Caco-2 (cell line): Measurements from ENCODE around the gene HDAC4. TPM values are rescaled to one million over a fixed set of nuclear protein-coding genes. Genes with fewer than 3 reads are reported as not detected.

Experiments
- BruUV-seq: library from RNA; stranded (reverse); fragments of 400-500 nt; replicated peaks from 2 replicates; lab custom pipeline; 2021; lab: Mats Ljungman, UMichigan
- CTCF ChIA-PET: fragments of 300-600 bp; sonication (Branson Sonifier 250); formaldehyde crosslinking; loops from one replicate; lab custom pipeline; 2022; ENCODE audit warnings: antibody characterized with exemption; lab: Charles Lee
- POLR2A ChIA-PET: fragments of 300-600 bp; sonication (Branson Sonifier 250); formaldehyde crosslinking; loops from one replicate; lab custom pipeline; 2022; ENCODE audit warnings: antibody characterized with exemption; lab: Charles Lee
- DNase-seq, 2 experiments: peaks; one replicate each; pipeline versions ENCODE4 v3.0.0 to v3.0.0-alpha.2; 2020 to 2022
- H3K27me3 ChIP-seq: replicated peaks from 2 replicates; pipeline ENCODE4 v1.6.0; 2011; ENCODE audit warnings: low read length; ENCODE audit not compliant: control insufficient read depth, insufficient read depth
- H3K36me3 ChIP-seq: 2 replicates; pipeline ENCODE4 v1.5.1; 2011; ENCODE audit warnings: low read length; ENCODE audit not compliant: control insufficient read depth, insufficient read depth
- H3K4me1 ChIP-seq: fragments of 250-450 bp; sonication (Bioruptor Pico); 2 replicates; pipeline ENCODE4 v1.5.1; 2020; ENCODE audit warnings: mild to moderate bottlenecking
- H3K4me3 ChIP-seq: 2 replicates; pipeline ENCODE4 v1.5.1; 2011; ENCODE audit warnings: low read depth, mild to moderate bottlenecking, control low read depth, low read length
- H3K9me3 ChIP-seq: fragments of 250-450 bp; sonication (Bioruptor Pico); 2 replicates; pipeline ENCODE4 v1.5.1; 2020; ENCODE audit warnings: mild to moderate bottlenecking, moderate library complexity
- H3K27ac Mint-ChIP-seq: one replicate; pipeline ENCODE4 v1.8.0; 2022; ENCODE audit warnings: mixed read lengths; ENCODE audit not compliant: unreplicated experiment
- H3K27me3 Mint-ChIP-seq: one replicate; pipeline ENCODE4 v1.8.0; 2022; ENCODE audit warnings: mixed read lengths; ENCODE audit not compliant: insufficient read depth, unreplicated experiment
- H3K36me3 Mint-ChIP-seq: one replicate; pipeline ENCODE4 v1.8.0; 2022; ENCODE audit warnings: mild to moderate bottlenecking, mixed read lengths; ENCODE audit not compliant: insufficient read depth, unreplicated experiment
- H3K4me1 Mint-ChIP-seq: one replicate; pipeline ENCODE4 v1.8.0; 2022; ENCODE audit warnings: low read depth, mixed read lengths; ENCODE audit not compliant: unreplicated experiment
- H3K4me3 Mint-ChIP-seq: one replicate; pipeline ENCODE4 v1.8.0; 2022; ENCODE audit warnings: mild to moderate bottlenecking, moderate library complexity, mixed read lengths; ENCODE audit not compliant: unreplicated experiment
- H3K9me3 Mint-ChIP-seq: one replicate; pipeline ENCODE4 v1.8.0; 2022; ENCODE audit warnings: mixed read lengths; ENCODE audit not compliant: unreplicated experiment
- intact Hi-C: fragments of 100-400 bp; cut with micrococcal nuclease; formaldehyde crosslinking; loops from one replicate; pipeline ENCODE4 v1.10.0; 2022; ENCODE audit not compliant: unreplicated experiment
- total RNA-seq: library from RNA; stranded (reverse); gene quantifications from 2 replicates; pipeline ENCODE4 v1.2.3, GENCODE V29; 2022
- TF ChIP-seq, protein P1 (sequence below), 2 experiments: fragments of 200-600 bp in 1 of 2; IDR thresholded peaks; 1 replicate in 1 of 2; 2 replicates in 1 of 2; pipeline versions ENCODE4 v1.5.1 to v1.8.0; 2011 to 2022; ENCODE audit warnings: antibody characterized with exemption in 1 of 2, control low read depth in 1 of 2, inconsistent platforms in 1 of 2, low read depth in 1 of 2, low read length in 1 of 2, mild to moderate bottlenecking in 1 of 2, moderate library complexity in 1 of 2; ENCODE audit not compliant: insufficient read depth in 1 of 2, severe bottlenecking in 1 of 2, unreplicated experiment in 1 of 2

HDAC4 gene
- total RNA-seq, 1 experiment from 2014 or later = 15.5 TPM

GRCh38 chr2:239178954-239179353 lies 221.9 kb downstream of the HDAC4 start:
- BruUV-seq = no TSS peak
- intact Hi-C loops = no loop called here
- CTCF ChIA-PET = no interaction called here
- Histone ChIP-seq H3K4me1 (no peaks in the 10 kb centered on the region), H3K9me3 (no peaks in the 10 kb centered on the region), H3K36me3 (no peaks in the 10 kb centered on the region), H3K4me3 (no peak overlapping the region), H3K27me3 (no peaks in the 10 kb centered on the region)
- no peaks in the 10 kb centered on the region for H3K27me3 Mint-ChIP-seq
- peaks cover 13% of the 10 kb centered on the region for H3K9me3 Mint-ChIP-seq
- no peaks in the 10 kb centered on the region for H3K4me1 Mint-ChIP-seq
- H3K27ac Mint-ChIP-seq = no peak overlapping the region
- H3K4me3 Mint-ChIP-seq = no peak overlapping the region
- TF ChIP-seq, protein P1, sequence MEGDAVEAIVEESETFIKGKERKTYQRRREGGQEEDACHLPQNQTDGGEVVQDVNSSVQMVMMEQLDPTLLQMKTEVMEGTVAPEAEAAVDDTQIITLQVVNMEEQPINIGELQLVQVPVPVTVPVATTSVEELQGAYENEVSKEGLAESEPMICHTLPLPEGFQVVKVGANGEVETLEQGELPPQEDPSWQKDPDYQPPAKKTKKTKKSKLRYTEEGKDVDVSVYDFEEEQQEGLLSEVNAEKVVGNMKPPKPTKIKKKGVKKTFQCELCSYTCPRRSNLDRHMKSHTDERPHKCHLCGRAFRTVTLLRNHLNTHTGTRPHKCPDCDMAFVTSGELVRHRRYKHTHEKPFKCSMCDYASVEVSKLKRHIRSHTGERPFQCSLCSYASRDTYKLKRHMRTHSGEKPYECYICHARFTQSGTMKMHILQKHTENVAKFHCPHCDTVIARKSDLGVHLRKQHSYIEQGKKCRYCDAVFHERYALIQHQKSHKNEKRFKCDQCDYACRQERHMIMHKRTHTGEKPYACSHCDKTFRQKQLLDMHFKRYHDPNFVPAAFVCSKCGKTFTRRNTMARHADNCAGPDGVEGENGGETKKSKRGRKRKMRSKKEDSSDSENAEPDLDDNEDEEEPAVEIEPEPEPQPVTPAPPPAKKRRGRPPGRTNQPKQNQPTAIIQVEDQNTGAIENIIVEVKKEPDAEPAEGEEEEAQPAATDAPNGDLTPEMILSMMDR (IDR thresholded peaks at IDR 0.05; ENCODE audit: insufficient read depth in 1 of 2, low read depth in 1 of 2, low read length in 1 of 2, severe bottlenecking in 1 of 2, unreplicated experiment in 1 of 2) = no peak
- H3K36me3 Mint-ChIP-seq = peaks cover 6% of the 10 kb centered on the region
- DNase-seq = no peak
- POLR2A ChIA-PET = no interaction called here

GRCh38 chr2:239178484-239178883 lies 222.3 kb downstream of the HDAC4 start:
- CTCF ChIA-PET = no interaction called here
- no peak for DNase-seq
- POLR2A ChIA-PET = no interaction called here
- Histone ChIP-seq H3K9me3 (no peaks in the 10 kb centered on the region), H3K36me3 (no peaks in the 10 kb centered on the region), H3K27me3 (no peaks in the 10 kb centered on the region), H3K4me3 (no peak overlapping the region), H3K4me1 (no peaks in the 10 kb centered on the region)
- no peak overlapping the region for H3K4me3 Mint-ChIP-seq
- TF ChIP-seq, protein P1 (IDR thresholded peaks at IDR 0.05; ENCODE audit: insufficient read depth in 1 of 2, low read depth in 1 of 2, low read length in 1 of 2, severe bottlenecking in 1 of 2, unreplicated experiment in 1 of 2) = no peak
- H3K27me3 Mint-ChIP-seq = no peaks in the 10 kb centered on the region
- H3K27ac Mint-ChIP-seq = no peak overlapping the region
- peaks cover 16% of the 10 kb centered on the region for H3K9me3 Mint-ChIP-seq
- intact Hi-C loops = no loop called here
- H3K4me1 Mint-ChIP-seq = no peaks in the 10 kb centered on the region
- BruUV-seq = no TSS peak
- peaks cover 6% of the 10 kb centered on the region for H3K36me3 Mint-ChIP-seq

DNA sequence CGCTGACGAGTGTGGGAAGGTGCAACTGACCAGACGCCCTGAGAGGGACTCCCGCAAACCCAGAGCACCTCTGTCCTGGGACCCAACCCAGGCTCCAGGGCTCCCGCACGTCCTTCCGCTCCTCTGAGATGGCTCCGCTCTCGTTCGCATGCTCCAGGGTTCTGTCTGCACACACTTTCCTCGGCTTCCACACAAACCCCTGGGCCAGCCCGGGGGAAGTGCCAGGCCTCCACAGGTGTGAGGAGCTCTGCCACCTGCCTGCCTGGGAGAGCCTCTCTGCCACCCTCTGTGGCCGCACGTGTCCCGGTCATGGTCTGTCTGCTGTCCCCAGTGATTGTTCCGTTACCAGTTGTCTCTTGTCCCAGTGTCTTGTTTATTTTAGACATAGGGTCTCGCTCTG lies 222.9 kb downstream of the HDAC4 start:
- Mint-ChIP-seq H3K27me3 (no peaks in the 10 kb centered on the region), H3K9me3 (peaks cover 16% of the 10 kb centered on the region), H3K27ac (no peak overlapping the region), H3K36me3 (peaks cover 6% of the 10 kb centered on the region), H3K4me1 (no peaks in the 10 kb centered on the region), H3K4me3 (no peak overlapping the region)
- Histone ChIP-seq H3K27me3 (no peaks in the 10 kb centered on the region), H3K9me3 (no peaks in the 10 kb centered on the region), H3K36me3 (no peaks in the 10 kb centered on the region), H3K4me3 (no peak overlapping the region), H3K4me1 (no peaks in the 10 kb centered on the region)
- BruUV-seq = no TSS peak
- intact Hi-C loops = no loop called here
- POLR2A ChIA-PET = no interaction called here
- no peak for DNase-seq
- CTCF ChIA-PET = no interaction called here
- TF ChIP-seq, protein P1 (IDR thresholded peaks at IDR 0.05; ENCODE audit: insufficient read depth in 1 of 2, low read depth in 1 of 2, low read length in 1 of 2, severe bottlenecking in 1 of 2, unreplicated experiment in 1 of 2) = no peak
